ENCODE measurements around the gene GALNT11. TPM values are rescaled to one million over a fixed set of nuclear protein-coding genes. Genes with fewer than 3 reads are reported as not detected.
"Not testable (repeated sequence)": the region's sequence is repeated elsewhere in the genome, so short reads cannot be mapped to it uniquely, and the experiment has no call there.

GALNT11 gene
- polyA plus RNA-seq, 3 donors: 116 to 122 (median 119) TPM

DNA sequence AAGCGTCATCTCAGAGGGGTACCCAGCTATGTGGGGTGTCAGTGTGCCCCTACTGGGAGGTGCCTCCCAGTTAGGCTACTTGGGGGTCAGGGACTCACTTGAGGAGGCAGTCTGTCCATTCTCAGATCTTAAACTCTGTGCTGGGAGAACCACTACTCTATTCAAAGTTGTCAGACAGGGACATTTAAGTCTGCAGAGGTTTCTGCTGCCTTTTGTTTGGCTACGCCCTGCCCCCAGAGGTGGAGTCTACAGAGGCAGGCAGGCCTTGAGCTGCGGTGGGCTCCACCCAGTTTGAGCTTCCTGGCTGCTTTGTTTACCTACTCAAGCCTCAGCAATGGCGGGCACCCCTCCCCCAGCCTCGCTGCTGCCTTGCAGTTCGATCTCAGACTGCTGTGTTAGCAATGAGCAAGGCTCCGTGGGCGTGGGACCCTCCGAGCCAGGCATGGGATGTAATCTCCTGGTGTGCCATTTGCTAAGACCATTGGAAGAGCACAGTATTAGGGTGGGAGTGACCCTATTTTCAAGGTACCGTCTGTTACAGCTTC lies 40.4 kb downstream of the GALNT11 start:
- DNase-seq (ENCODE audit: low read depth in 3 of 3, low spot score in 2 of 3): not testable (repeated sequence)

DNA sequence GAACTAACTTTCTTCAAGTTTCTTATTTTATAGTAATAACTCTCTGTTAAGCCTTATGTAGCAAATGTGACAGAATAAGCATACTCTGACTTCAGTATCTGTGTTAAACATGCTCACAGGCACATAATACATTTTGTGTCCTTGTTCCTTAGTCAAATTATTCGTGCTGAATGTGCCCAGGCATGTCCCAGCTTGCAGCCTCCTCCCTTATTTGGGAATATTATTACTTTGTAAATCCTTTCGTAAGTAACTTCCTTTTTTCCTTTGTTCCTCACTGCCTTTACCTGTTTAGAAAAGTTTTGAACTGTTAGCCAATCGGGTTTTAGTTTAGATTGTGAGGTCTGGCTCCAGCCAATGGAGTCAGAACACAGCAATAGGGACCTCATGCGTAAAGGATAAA lies 46.9 kb downstream of the GALNT11 start:
- DNase-seq (ENCODE audit: low read depth in 3 of 3, low spot score in 2 of 3): no peak

DNA sequence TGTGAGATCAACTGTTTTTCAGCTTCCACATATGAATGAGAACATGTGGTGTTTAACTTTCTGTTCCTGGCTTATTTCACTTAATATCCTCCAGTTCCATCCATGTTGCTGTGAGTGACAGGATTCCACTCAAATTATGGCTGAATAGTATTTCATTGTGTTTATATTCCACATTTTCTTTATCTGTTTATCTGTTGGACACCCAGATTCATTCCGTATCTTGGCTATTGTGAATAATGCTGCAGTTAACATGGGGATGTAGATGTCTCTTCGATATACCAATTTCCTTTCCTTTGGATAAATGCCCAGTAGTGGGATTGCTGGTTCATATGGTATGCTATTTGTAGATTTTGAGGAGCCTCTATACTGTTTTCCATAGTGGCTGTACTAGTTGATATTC lies 47.9 kb downstream of the GALNT11 start:
- DNase-seq (ENCODE audit: low read depth in 3 of 3, low spot score in 2 of 3): no peak

DNA sequence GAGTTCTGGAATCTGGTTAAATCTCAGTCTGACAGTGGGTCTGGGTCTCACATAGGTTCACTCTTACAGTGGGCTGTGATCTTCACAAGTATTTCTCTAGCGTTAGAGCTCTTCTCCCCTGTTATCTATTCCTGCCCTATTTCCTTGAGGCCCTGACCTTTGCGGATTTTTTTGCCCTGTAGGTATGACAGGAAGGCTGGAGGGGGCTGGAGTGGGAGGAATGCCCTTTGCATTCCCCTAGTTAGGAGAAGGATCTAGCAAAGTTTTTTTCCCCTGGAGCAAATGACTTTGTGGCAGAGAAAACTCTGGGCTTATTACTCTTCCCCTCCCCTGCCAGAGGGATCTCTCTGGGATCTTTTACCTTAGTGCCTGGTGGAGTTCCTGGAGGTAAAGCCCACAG lies 49.2 kb downstream of the GALNT11 start:
- DNase-seq (ENCODE audit: low read depth in 3 of 3, low spot score in 2 of 3): no peak

DNA sequence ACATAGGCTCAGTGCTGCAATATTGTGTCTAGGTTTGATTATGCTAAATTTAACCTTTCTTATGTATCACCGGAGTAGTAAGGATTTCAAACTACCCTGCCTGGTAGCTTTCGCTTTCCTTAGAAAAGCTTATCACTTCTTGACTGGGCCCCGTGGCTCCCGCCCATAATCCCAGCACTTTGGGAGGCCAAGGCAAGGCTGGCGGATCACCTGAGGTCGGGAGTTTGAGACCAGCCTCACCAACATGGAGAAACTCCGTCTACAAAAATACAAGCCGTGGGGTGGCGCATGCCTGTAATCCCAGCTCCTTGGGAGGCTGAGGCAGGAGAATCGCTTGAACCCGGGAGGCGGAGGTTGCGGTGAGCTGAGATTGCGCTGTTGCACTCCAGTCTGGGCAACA lies 49.9 kb downstream of the GALNT11 start:
- DNase-seq (ENCODE audit: low read depth in 3 of 3, low spot score in 2 of 3): not testable (repeated sequence)

DNA sequence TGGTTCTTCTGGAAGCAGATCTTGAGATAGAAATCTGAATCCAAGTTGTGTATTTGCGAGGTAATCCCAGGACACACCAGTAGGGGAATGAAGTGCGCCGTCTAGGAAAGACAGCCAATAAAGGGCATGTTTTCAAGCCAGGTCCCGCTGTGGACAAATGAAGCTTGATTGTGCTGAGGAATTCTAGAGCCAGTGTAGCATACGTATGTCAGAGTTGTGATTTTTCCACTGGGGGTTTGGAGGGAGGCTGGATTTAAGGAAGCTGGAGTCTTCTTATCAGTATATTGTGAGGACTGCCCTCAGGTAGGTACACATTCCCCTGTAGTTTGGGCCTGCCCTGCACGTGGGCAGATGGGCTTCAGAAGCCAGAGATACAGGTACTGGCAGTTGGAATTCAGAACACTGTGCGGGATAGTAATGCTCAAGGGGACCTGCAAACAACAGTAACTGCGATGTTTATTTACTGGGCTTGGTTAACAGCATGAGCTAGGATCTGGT lies 50.9 kb downstream of the GALNT11 start:
- no peak for DNase-seq (ENCODE audit: low read depth in 3 of 3, low spot score in 2 of 3)

DNA sequence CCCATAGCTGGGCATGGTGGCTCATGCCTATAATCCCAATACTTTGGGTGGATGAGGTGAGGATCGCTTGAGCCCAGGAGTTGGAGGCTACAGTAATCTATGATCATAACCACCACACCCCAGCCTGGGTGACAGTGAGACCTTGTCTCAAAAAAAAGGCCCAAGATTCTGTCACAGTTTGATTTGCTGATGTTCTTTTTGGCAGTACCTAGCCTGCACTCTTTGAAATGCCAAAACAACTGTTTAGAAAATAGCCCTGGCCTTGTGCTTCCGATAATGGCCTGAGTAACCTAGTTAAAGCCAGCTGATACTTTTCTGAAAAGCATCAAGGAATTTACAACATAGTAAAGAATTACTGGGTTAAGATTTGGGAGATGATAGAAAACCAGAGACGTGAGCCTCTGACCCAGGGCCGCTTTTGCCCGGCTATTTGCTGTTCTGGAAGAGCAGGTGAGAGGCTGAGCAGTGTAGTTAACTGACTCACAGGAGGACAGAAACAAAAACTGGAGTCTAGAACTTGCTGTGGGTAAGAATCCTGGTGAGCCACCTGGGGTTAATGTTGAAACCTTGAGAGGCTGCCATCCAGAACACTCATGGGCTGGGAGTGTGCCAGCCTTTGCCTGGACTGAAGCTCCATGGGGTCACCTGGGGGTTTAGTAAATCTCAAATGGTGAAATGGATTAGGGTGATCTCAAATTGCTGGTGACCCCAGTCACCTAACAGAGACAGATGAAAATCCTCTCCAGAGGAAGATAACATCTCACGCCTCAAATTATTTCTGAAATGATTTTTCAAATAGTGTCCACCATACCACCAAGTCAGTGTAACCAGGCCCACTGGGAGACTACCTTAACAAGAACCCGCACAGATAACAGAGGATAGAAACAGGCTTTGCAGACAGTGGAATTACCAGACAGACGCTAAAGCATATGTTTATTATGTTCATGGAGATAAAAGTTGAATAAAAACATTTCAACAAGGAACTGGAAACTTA lies 51.8 kb downstream of the GALNT11 start:
- no peak for DNase-seq (ENCODE audit: low read depth in 3 of 3, low spot score in 2 of 3)

DNA sequence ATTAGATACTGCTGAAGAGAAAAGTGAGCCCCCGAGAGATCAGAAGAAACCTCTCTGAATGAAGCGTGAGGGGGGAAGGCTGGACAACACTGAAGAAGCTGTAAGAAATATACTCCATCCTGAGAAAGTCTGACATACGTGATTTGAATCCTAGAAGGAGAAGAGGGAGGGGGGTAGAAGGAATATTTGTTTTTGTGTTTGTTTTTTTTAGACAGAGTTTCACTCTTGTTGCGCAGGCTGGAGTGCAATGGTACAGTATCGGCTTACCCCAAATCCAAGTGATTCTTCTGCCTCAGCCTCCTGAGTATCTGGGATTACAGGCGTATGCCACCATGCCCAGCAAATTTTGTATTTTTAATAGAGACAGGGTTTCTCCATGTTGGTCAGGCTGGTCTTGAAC lies 52.6 kb downstream of the GALNT11 start:
- DNase-seq (ENCODE audit: low read depth in 3 of 3, low spot score in 2 of 3): no peak

DNA sequence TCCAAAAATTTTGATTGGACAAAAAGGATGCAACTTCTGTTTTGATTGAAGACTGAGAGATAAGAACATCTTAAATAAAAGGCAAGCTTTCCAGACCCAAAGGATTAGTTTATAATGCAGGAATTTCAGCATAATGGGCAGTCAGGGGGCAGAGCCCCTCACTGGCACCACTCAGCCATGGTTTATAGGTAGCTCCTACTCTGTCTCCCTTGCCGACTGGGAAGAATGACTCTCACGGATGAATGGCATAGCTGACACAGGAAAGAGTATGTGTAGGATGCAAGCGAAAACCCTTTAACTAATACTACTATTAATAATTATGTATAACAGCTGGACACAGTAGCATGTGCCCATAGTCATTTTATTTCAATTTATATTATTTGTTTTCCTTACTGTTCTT lies 53.3 kb downstream of the GALNT11 start:
- DNase-seq (ENCODE audit: low read depth in 3 of 3, low spot score in 2 of 3): no peak

DNA sequence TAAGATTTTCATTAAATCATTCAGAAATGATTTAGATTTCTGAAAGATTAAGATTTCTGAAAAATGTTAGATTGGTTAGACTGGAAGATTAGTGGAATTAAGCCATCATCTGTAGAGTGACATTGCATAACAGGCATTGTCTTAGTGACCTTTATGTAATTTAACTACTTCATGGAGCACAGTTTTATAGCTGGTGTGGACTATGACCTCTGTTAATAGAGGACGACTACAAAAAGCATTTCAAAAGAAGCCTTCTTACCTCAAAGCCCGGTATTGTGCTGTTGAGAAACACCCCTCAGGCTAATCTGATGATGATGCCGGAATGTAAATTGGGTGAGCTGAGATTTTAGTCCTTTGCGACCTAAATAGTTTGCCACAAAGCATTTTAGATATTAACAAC lies 55.6 kb downstream of the GALNT11 start:
- DNase-seq (ENCODE audit: low read depth in 3 of 3, low spot score in 2 of 3): no peak

DNA sequence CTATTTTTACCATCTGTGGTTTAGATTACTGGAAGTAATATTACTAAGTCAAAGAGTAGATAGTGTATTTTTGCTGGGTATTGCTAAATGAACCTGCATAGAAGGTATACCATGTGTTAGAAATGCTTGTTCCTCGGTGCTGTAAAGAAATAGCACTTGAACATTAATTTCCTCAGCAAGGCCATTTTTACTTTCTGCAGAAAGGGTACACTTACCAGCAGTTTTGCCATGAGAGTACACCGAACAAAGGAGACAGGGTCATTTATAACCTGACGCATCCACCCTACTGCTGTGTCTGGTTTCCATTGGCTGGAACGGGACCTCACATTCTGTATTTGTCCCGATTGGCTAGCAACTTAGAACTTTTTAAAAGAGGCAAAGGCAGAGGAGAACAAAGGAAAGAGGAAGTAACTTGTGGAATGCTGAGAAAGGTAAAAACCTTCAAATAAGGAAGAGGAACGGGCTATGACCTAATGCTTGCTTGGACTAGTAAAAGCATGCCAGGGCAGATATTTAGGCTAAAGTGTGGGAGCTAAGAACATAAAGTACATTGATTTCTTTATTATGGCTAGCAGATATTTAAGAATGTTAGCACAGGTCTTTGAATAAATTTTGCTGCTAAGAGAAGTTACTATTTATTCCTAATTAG lies 56.7 kb downstream of the GALNT11 start:
- not testable (repeated sequence) for DNase-seq (ENCODE audit: low read depth in 3 of 3, low spot score in 2 of 3)

DNA sequence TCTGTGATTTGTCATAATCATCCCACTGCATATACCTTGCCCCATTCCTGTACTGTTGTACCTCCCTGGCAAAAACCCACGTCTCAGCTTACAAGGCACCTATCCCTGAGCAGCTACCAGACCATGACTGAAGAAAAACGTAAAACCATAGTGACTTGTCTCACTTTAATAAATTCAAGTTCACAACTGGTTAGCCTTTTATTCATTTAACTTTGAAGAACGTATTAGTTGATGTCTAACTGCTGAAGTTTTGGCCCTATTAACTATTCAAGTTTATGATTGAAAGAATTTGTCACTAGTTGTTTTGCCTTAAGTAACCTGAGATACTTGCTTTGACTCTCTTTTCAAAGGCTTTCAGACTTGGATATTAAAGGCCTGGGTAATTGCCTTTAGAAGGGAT lies 59.7 kb downstream of the GALNT11 start:
- no peak for DNase-seq (ENCODE audit: low read depth in 3 of 3, low spot score in 2 of 3)

DNA sequence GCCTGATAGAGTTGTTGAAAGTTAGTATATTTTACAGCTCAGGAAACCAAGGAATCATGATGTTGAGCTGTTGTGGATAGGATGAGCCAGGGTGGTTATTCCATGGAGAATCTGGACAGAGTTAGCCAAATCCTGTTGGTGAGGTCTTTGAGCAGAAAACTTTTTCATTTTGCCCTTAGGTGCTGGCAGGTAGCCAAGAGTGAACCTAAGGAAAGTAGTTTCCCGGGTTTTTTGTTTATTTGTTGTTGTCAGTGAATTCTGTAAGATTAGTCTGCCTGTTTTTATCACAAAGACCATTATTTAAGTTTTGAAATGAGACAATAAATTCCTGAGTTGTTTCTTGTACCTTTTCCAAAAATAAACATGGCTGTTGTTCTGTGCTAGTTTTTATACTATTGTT lies 61.0 kb downstream of the GALNT11 start:
- DNase-seq (ENCODE audit: low read depth in 3 of 3, low spot score in 2 of 3): no peak

DNA sequence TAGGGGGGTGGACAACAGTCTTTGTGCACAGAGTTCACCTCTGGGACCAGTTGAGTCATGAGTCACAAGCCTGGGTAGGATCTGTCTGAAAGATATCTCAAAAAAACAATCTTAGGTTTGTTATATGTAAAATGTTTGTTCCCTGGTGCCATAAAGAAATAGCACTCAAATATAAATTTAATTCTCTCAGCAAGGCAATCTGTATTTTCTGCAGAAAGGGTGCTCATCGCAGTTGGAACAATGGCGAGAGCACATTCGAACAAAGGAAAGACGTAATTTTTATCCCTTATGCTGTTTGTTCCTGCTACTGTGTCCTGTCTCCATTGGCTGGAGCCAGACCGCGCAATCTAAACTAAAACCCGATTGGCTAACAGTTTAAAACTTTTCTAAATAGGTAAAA lies 63.7 kb downstream of the GALNT11 start:
- no peak for DNase-seq (ENCODE audit: low read depth in 3 of 3, low spot score in 2 of 3)

DNA sequence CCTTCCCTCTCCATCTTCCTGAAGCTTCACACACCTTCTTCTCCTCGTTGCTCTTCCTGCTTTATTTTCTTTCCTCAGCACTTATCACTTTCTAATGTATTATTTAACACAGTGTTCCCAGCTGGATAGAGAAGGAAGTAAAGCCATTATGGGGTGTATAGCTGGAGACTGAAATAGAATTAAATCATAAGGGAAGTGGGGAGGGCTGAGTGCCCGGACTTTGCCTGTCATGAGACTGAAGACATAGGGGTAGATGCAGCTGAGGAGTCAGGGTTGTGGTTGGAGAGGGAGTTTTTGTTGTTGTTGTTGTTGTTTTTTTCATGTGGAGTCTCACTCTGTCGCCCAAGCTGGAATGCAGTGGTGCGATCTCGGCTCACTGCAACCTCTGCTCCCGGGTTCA lies 65.3 kb downstream of the GALNT11 start:
- DNase-seq (ENCODE audit: low read depth in 3 of 3, low spot score in 2 of 3): no peak

DNA sequence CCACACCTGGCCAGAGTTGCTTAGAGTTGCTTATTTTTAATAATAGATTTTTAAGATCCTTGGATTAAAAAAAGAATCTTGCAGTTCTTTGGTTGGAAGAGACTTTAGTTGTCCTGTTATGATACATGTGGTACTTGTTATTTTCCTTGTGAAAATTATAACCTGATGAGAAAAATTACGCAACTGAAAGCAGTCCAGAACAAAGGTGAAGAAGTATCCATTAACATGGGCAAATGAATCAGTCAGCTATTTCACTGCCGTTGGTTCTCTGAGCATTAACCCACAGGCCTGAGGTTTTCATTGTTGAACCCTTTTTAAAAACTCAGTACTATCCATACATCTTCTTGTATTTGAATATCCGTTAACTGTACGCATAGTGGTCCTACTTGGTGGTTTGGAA lies 68.2 kb downstream of the GALNT11 start:
- DNase-seq (ENCODE audit: low read depth in 3 of 3, low spot score in 2 of 3): no peak

DNA sequence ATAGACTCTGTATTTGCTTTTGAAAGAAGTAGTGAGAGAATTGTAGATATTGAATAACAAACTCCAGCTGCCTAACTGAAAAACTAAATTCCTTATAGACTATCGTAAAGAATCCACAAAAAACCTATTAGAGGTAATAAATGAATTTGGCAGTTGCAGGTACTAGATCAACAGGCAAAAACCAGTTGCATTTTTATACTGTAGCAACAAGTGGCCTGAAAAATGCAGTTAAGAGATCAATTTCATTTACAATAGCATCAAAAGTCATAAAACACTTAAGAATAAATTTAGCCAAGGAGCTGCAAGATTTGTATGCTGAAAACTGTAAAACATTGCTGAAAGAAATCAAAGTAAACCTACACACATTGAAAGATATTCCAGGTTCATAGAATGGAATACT lies 70.3 kb downstream of the GALNT11 start:
- no peak for DNase-seq (ENCODE audit: low read depth in 3 of 3, low spot score in 2 of 3)

DNA sequence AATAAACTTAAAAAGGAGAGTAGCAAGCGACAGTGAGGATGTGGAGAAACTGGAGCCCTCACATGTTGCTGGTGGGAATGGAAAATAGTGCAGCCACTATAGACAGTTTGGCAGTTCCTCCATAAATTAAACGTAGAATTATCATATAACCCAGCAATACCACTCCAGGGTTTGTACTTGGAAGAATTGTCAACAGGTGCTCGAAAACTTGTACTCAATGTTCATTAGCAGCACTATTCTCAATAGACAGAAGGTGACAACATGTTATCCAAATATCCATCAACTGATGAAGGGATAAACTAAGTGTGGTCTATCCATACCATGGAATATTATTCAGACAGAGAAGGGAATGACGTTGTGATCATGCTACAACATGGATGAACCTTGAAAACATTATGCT lies 71.9 kb downstream of the GALNT11 start:
- DNase-seq (ENCODE audit: low read depth in 3 of 3, low spot score in 2 of 3): no peak

DNA sequence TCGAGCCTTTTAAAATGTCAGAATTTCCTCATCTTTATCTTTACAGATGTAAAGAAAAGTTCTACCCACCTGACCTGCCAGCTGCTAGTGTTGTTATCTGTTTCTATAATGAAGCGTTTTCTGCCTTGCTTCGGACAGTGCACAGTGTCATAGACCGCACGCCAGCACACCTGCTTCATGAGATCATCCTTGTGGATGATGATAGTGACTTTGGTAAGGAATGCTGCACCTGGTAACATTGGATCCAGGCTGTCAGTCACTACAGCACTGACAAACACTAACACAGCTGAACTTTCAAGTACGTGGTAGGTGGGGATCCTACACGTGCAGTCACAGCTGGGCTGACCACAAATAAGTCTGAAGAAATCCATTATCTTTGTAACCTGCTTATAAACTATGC lies 77.6 kb downstream of the GALNT11 start:
- no peak for DNase-seq (ENCODE audit: low read depth in 3 of 3, low spot score in 2 of 3)

DNA sequence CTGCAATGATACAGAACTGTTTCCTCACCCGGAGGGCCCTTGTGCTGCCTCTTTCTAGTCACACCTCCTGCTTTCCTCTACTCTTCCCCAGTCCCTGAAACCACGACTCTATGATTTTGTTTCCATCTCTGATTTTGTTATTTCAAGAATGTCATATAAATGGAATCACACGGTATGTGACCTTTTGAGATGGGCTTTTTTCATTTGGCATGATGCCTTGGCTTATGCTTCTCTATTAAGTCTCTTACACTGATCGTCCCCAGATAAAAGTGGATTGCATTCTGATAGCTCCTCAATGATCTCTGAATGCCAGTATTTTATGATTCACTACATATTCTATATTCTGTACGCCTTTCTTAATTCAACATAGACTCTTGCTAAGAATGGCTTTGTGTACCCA lies 78.2 kb downstream of the GALNT11 start:
- no peak for DNase-seq (ENCODE audit: low read depth in 3 of 3, low spot score in 2 of 3)

DNA sequence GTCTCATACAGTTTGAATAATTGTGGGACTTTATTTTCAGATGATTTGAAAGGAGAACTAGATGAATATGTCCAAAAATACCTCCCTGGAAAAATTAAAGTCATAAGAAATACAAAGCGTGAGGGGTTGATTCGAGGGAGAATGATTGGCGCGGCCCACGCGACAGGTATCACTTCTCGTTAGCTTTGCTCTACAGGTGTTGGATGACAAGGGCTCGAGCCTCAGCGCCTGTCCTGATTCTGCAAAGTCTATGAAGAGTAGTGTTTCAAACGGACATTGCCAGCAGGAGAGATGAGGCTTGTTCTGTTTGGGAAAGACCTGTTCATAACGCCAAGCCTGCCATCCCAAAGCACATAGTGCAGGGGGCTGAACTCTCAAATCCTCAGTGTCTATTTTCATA lies 79.7 kb downstream of the GALNT11 start:
- DNase-seq (ENCODE audit: low read depth in 3 of 3, low spot score in 2 of 3): no peak

DNA sequence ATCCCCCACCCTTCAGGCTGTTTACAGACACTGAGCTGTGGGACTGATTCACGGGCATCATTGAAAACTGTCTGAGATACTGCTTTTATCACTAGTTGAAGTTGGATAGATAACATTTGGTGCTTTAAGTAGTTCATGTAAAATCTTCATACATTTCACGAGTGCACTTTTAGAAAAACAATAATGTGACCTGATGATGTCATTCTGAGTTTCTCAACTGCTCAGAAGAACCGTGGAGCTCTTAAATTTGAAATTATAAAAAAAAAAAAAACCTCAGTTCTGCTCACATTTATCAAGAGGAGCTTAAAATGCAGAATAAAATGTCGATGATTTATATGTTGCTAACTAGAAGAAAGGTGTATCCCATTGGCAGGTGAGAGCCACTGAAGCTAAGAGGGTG lies 81.5 kb downstream of the GALNT11 start:
- DNase-seq (ENCODE audit: low read depth in 3 of 3, low spot score in 2 of 3): no peak

Measured in right renal cortex interstitium (tissue), 3 donors.